CMK (cell line): ENCODE data around the gene CD2AP.
"Not testable (repeated sequence)": the region's sequence is repeated elsewhere in the genome, so short reads cannot be mapped to it uniquely, and the experiment has no call there.

ENCODE experiments used
- DNase-seq: peaks from one replicate; pipeline ENCODE4 v3.0.0-alpha.2; 2010; ENCODE audit warnings: low read depth

CD2AP gene

GRCh38 chr6:47634210-47635047, 156.8 kb downstream of the CD2AP start:
- no peak for DNase-seq

GRCh38 chr6:47646689-47647088, 169.1 kb downstream of the CD2AP start:
- DNase-seq, result no peak

GRCh38 chr6:47647188-47647587, 169.6 kb downstream of the CD2AP start:
- DNase-seq, result no peak

- not testable (repeated sequence) for DNase-seq
Observed at GRCh38 chr6:47647626-47648025, 170.0 kb downstream of the CD2AP start.

- no peak for DNase-seq
Observed at GRCh38 chr6:47648031-47648430, 170.4 kb downstream of the CD2AP start.

- DNase-seq, result no peak
Observed at GRCh38 chr6:47650553-47651432, 173.2 kb downstream of the CD2AP start.

GRCh38 chr6:47651505-47651944, 173.9 kb downstream of the CD2AP start:
- DNase-seq, result no peak

- DNase-seq, result no peak
Observed at GRCh38 chr6:47653706-47654105, 176.1 kb downstream of the CD2AP start.

GRCh38 chr6:47654255-47654654, 176.7 kb downstream of the CD2AP start:
- DNase-seq, result no peak

GRCh38 chr6:47655719-47656595, 178.4 kb downstream of the CD2AP start:
- DNase-seq, result no peak

GRCh38 chr6:47661960-47662359, 184.4 kb downstream of the CD2AP start:
- no peak for DNase-seq

GRCh38 chr6:47663462-47664216, 186.1 kb downstream of the CD2AP start:
- no peak for DNase-seq

- DNase-seq, result no peak
Observed at GRCh38 chr6:47665112-47665511, 187.5 kb downstream of the CD2AP start.

- DNase-seq, result no peak
Observed at GRCh38 chr6:47669684-47670513, 192.3 kb downstream of the CD2AP start.

- DNase-seq, result no peak
Observed at GRCh38 chr6:47670851-47671250, 193.3 kb downstream of the CD2AP start.

- DNase-seq, result no peak
Observed at GRCh38 chr6:47671777-47672176, 194.2 kb downstream of the CD2AP start.

GRCh38 chr6:47672816-47673215, 195.2 kb downstream of the CD2AP start:
- no peak for DNase-seq

GRCh38 chr6:47674673-47675072, 197.1 kb downstream of the CD2AP start:
- no peak for DNase-seq
